B cell (primary cell): ENCODE measurements around the gene PREX1. TPM values are rescaled to one million over a fixed set of nuclear protein-coding genes. Genes with fewer than 3 reads are reported as not detected.

Experiments
- ATAC-seq: fragments of 200-7000 bp; cut with Tn5 transposase; one replicate; pipeline ENCODE4 v1.10.0; 2021; ENCODE audit warnings: low read depth, mild to moderate bottlenecking, moderate number of reproducible peaks, moderate library complexity
- CTCF ChIA-PET: fragments of 350-600 bp; sonication (Branson Sonifier 250); formaldehyde crosslinking; loops from one replicate; lab custom pipeline; 2021; ENCODE audit warnings: antibody characterized with exemption, inconsistent platforms; lab: Charles Lee
- POLR2A ChIA-PET: fragments of 350-600 bp; sonication (Branson Sonifier 250); formaldehyde crosslinking; loops from one replicate; lab custom pipeline; 2021; ENCODE audit warnings: antibody characterized with exemption; lab: Charles Lee
- DNase-seq: peaks from one replicate; pipeline ENCODE4 v3.0.0; 2013
- H2AFZ ChIP-seq: 2 replicates; pipeline ENCODE4 v1.6.1; 2012; ENCODE audit warnings: mild to moderate bottlenecking, low read depth, low read length; ENCODE audit not compliant: insufficient read depth, poor library complexity, severe bottlenecking
- H3K27ac ChIP-seq, 2 donors: 1 replicate in 1 of 2; 2 replicates in 1 of 2; pipeline ENCODE4 v1.5.1; 2012 to 2013; ENCODE audit warnings: low read length in 2 of 2, mild to moderate bottlenecking in 2 of 2, moderate library complexity in 1 of 2
- H3K27me3 ChIP-seq, 4 experiments: fragments of 200-600 bp in 1 of 4; sonication (generic) in 1 of 4; replicated peaks in 1 of 4; 1 replicate in 2 of 4; 2 replicates in 2 of 4; pipeline versions ENCODE4 v1.6.1 to v1.7.0; 2013 to 2016; ENCODE audit warnings: low read length in 3 of 4, mild to moderate bottlenecking in 2 of 4, mixed read lengths in 1 of 4, moderate library complexity in 1 of 4; ENCODE audit not compliant: insufficient read depth in 4 of 4, control insufficient read depth in 3 of 4; ENCODE audit errors: control extremely low read depth in 1 of 4
- H3K36me3 ChIP-seq, 2 experiments: replicated peaks in 1 of 2; 1 replicate in 1 of 2; 2 replicates in 1 of 2; pipeline versions ENCODE4 v1.6.1 to v1.7.1; 2013; ENCODE audit warnings: low read length in 1 of 2; ENCODE audit not compliant: insufficient read depth in 2 of 2, control insufficient read depth in 1 of 2; ENCODE audit errors: control extremely low read depth in 1 of 2, extremely low read depth in 1 of 2
- H3K4me1 ChIP-seq, 2 donors: fragments of 200-600 bp in 1 of 2; sonication (generic) in 1 of 2; 1 replicate in 1 of 2; 2 replicates in 1 of 2; pipeline versions ENCODE4 v1.5.1 to v1.6.1; 2013 to 2017; ENCODE audit warnings: low read length in 2 of 2; ENCODE audit not compliant: control insufficient read depth in 2 of 2, insufficient read depth in 2 of 2
- H3K4me2 ChIP-seq: replicated peaks from 2 replicates; pipeline ENCODE3; 2012; ENCODE audit warnings: mild to moderate bottlenecking, low read depth, low read length; ENCODE audit not compliant: poor library complexity, severe bottlenecking
- H3K4me3 ChIP-seq, 5 experiments: fragments of 200-600 bp in 1 of 5; sonication (generic) in 1 of 5; 1 replicate in 3 of 5; 2 replicates in 2 of 5; pipeline versions ENCODE4 v1.5.1 to v1.7.0; 2011 to 2016; ENCODE audit warnings: low read length in 4 of 5, mild to moderate bottlenecking in 4 of 5, low read depth in 2 of 5, control low read depth in 1 of 5, moderate library complexity in 1 of 5; ENCODE audit not compliant: insufficient read depth in 1 of 5; ENCODE audit errors: control extremely low read depth in 1 of 5, extremely low read depth in 1 of 5
- H3K79me2 ChIP-seq: fragments of 200-600 bp; sonication (generic); one replicate; pipeline ENCODE4 v1.6.0; 2016; ENCODE audit warnings: low read length; ENCODE audit not compliant: control insufficient read depth, insufficient read depth
- H3K9ac ChIP-seq: fragments of 200-600 bp; sonication (generic); 2 replicates; pipeline ENCODE4 v1.6.1; 2017; ENCODE audit warnings: mild to moderate bottlenecking, low read length, moderate library complexity
- H3K9me3 ChIP-seq, 3 donors: one replicate each; pipeline versions ENCODE4 v1.6.1 to v1.7.1; 2013; ENCODE audit warnings: low read length in 2 of 3; ENCODE audit not compliant: control insufficient read depth in 2 of 3, insufficient read depth in 1 of 3; ENCODE audit errors: control extremely low read depth in 1 of 3
- H4K20me1 ChIP-seq: 2 replicates; pipeline ENCODE4 v1.6.0; 2012; ENCODE audit warnings: mild to moderate bottlenecking, low read length; ENCODE audit not compliant: insufficient read depth, control insufficient read depth, poor library complexity, severe bottlenecking
- H3K27ac Mint-ChIP-seq: one replicate; pipeline ENCODE4 v1.8.0; 2021; ENCODE audit warnings: mixed read lengths
- H3K27me3 Mint-ChIP-seq: one replicate; pipeline ENCODE4 v1.8.0; 2021; ENCODE audit warnings: mixed read lengths
- H3K4me1 Mint-ChIP-seq: one replicate; pipeline ENCODE4 v1.8.0; 2021; ENCODE audit warnings: mixed read lengths
- H3K4me3 Mint-ChIP-seq: one replicate; pipeline ENCODE4 v1.8.0; 2021; ENCODE audit warnings: mixed read lengths
- H3K9me3 Mint-ChIP-seq: one replicate; pipeline ENCODE4 v1.8.0; 2022; ENCODE audit warnings: mixed read lengths; ENCODE audit not compliant: insufficient read depth
- EZH2 ChIP-seq: IDR thresholded peaks from 2 replicates; pipeline ENCODE4 v1.6.1; 2012; ENCODE audit warnings: borderline replicate concordance, low read depth, mild to moderate bottlenecking, moderate library complexity, low read length; ENCODE audit not compliant: insufficient read depth, poor library complexity, severe bottlenecking
- WGBS: methylation state at CpG from one replicate; pipeline ENCODE4 v1.1.5; 2013; ENCODE audit warnings: missing lambda C conversion rate; ENCODE audit not compliant: insufficient coverage; 5-methylcytosine and 5-hydroxymethylcytosine counted together
- intact Hi-C: fragments of 100-400 bp; cut with micrococcal nuclease; formaldehyde crosslinking; loops from one replicate; pipeline ENCODE4 v1.10.0; 2022
- polyA plus RNA-seq: library from polyadenylated mRNA; depleted of rRNA; stranded (reverse); fragments of >200 nt; gene quantifications from 2 replicates; pipeline ENCODE4 v1.2.3, GENCODE V29; 2012
- total RNA-seq, 2 donors: library from RNA; stranded (reverse); fragments of 120-200 nt in 1 of 2; gene quantifications; 1 replicate in 1 of 2; 2 replicates in 1 of 2; pipeline versions ENCODE4 v1.2.3 to v1.2.4, GENCODE V29; 2013 to 2022
- TF ChIP-seq, protein P1 (sequence below): fragments of 200-600 bp; IDR thresholded peaks from one replicate; pipeline ENCODE4 v1.8.0; 2022; ENCODE audit warnings: antibody characterized with exemption, mild to moderate bottlenecking

The PREX1 gene
- total and polyA plus RNA-seq, 2 donors (not counting 1 experiment from before 2014, with no cell fraction given) = 79.1 to 99.4 TPM

- 96% methylated on average over 2 of the region's 3 CpGs for WGBS
- Mint-ChIP-seq H3K4me3 (no peak overlapping the region), H3K27ac (peak overlapping the region; percentile 84), H3K9me3 (no peaks in the 10 kb centered on the region), H3K27me3 (no peaks in the 10 kb centered on the region), H3K4me1 (peaks cover 57% of the 10 kb centered on the region)
- no peak overlapping the region for H3K4me3 ChIP-seq
- peaks cover 38 to 49% of the 10 kb centered on the region in 2 donors for H3K4me1 ChIP-seq
- ChIA-PET CTCF (interaction anchor here (0.9 to 2.5 kb wide), 2 partner anchors 19 to 175 kb away, joined by 3 to 8 read pairs; no protein-coding TSS in a partner anchor), POLR2A (no interaction called here)
- H3K27ac ChIP-seq = peak overlapping the region in 1 of 2 donors; percentile 80
- no peak overlapping the region for H3K9ac ChIP-seq
- no peaks in the 10 kb centered on the region for H3K27me3 ChIP-seq
- DNase-seq = no peak
- peaks cover 35% of the 10 kb centered on the region for H3K79me2 ChIP-seq
- no peak for TF ChIP-seq EZH2
- TF ChIP-seq, protein P1, sequence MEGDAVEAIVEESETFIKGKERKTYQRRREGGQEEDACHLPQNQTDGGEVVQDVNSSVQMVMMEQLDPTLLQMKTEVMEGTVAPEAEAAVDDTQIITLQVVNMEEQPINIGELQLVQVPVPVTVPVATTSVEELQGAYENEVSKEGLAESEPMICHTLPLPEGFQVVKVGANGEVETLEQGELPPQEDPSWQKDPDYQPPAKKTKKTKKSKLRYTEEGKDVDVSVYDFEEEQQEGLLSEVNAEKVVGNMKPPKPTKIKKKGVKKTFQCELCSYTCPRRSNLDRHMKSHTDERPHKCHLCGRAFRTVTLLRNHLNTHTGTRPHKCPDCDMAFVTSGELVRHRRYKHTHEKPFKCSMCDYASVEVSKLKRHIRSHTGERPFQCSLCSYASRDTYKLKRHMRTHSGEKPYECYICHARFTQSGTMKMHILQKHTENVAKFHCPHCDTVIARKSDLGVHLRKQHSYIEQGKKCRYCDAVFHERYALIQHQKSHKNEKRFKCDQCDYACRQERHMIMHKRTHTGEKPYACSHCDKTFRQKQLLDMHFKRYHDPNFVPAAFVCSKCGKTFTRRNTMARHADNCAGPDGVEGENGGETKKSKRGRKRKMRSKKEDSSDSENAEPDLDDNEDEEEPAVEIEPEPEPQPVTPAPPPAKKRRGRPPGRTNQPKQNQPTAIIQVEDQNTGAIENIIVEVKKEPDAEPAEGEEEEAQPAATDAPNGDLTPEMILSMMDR = no peak
- no peak for ATAC-seq
- H3K36me3 ChIP-seq = peaks cover 0 to 62% of the 10 kb centered on the region in 2 experiments
- H4K20me1 ChIP-seq = peaks cover 68% of the 10 kb centered on the region
- no peak overlapping the region for H2AFZ ChIP-seq
- H3K9me3 ChIP-seq = peaks cover 0 to 23% (median 0%) of the 10 kb centered on the region in 3 donors
- intact Hi-C loops = no loop called here
- no peak overlapping the region for H3K4me2 ChIP-seq
Measured at GRCh38 chr20:48725555-48725991, 102.2 kb downstream of the PREX1 start.

DNA sequence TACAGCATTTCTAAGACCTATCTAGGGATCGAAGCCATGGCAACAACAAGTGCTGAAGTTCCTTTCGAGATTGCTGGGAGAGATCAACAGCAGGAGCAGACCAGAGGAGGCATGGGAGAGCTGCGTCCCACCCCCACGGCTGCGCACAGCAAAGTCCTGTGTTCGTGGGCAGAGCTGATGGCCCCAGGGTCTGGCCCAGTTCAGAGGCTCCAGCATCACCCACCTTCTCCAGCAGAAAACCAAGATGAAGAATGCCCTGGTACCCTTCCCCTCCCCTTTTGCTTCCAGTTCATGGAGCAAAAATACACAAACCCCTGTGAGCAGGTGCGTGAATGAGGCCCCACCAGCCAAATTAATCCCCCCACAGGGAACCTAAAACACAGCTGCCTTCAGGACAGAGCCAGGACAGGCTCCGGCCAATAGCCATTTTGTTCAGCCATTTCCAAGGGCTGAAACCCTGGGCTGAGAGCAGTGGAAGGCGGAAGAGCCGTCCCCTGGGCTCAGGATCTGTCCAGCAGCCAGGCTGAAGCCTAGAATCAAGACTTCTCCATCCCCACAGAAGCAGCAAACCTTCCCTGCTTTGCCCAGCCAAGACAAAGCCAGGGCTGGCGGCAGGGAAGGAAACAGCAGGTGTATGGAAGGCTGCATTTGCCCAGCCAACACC, 102.8 kb downstream of the PREX1 start:
- H3K4me1 Mint-ChIP-seq = peaks cover 58% of the 10 kb centered on the region
- intact Hi-C loops = loop anchor here (5.0 kb wide), 2 partner anchors 62 to 182 kb away; no protein-coding TSS in a partner anchor
- Histone ChIP-seq H3K4me3 (no peak overlapping the region), H3K27me3 (no peaks in the 10 kb centered on the region), H3K4me2 (no peak overlapping the region), H2AFZ (no peak overlapping the region), H3K36me3 (peaks cover 0 to 56% of the 10 kb centered on the region in 2 experiments), H4K20me1 (peaks cover 65% of the 10 kb centered on the region), H3K9me3 (peaks cover 0 to 23% (median 0%) of the 10 kb centered on the region in 3 donors), H3K27ac (peak overlapping the region in 1 of 2 donors; percentile 80), H3K79me2 (peaks cover 30% of the 10 kb centered on the region), H3K9ac (no peak overlapping the region), H3K4me1 (peaks cover 43 to 49% of the 10 kb centered on the region in 2 donors)
- H3K9me3 Mint-ChIP-seq = no peaks in the 10 kb centered on the region
- POLR2A ChIA-PET = interaction anchor here (1.0 kb wide), 1 partner anchor 12 kb away, joined by 3 read pairs; no protein-coding TSS in a partner anchor
- no peaks in the 10 kb centered on the region for H3K27me3 Mint-ChIP-seq
- DNase-seq (no peak), ATAC-seq (no peak)
- TF ChIP-seq, protein P1 = no peak
- H3K4me3 Mint-ChIP-seq = no peak overlapping the region
- 97% methylated on average over 10 of the region's 11 CpGs for WGBS
- peak overlapping the region; percentile 84 for H3K27ac Mint-ChIP-seq
- CTCF ChIA-PET = interaction anchor here (0.9 to 1.0 kb wide), 2 partner anchors 13 to 19 kb away, joined by 3 read pairs; no protein-coding TSS in a partner anchor
